Fibroblast of pulmonary artery (primary cell): ENCODE results near the gene IDUA.

Source experiments
- DNase-seq: peaks from one replicate; pipeline ENCODE4 v3.0.0-alpha.2; 2010; ENCODE audit warnings: low read depth
- H3K4me3 ChIP-seq: replicated peaks from 2 replicates; pipeline ENCODE4 v1.5.1; 2011; ENCODE audit warnings: low read depth, mild to moderate bottlenecking, control low read depth, low read length, moderate library complexity
- CTCF ChIP-seq: IDR thresholded peaks from 2 replicates; pipeline ENCODE4 v1.5.1; 2011; ENCODE audit warnings: mild to moderate bottlenecking, control low read depth, low read length, inconsistent platforms; ENCODE audit errors: missing control alignments

IDUA gene

GRCh38 chr4:952881-953573, 33.8 kb upstream of the IDUA start:
- no peak for DNase-seq
- no peak for TF ChIP-seq CTCF
- no peak overlapping the region for H3K4me3 ChIP-seq

- no peak for DNase-seq
- no peak for TF ChIP-seq CTCF
- H3K4me3 ChIP-seq, result no peak overlapping the region
Measured at GRCh38 chr4:953574-953915, 33.3 kb upstream of the IDUA start.

GRCh38 chr4:954211-955020, 32.4 kb upstream of the IDUA start:
- TF ChIP-seq CTCF, result no peak
- no peak overlapping the region for H3K4me3 ChIP-seq
- DNase-seq, result no peak

GRCh38 chr4:955161-955921, 31.5 kb upstream of the IDUA start:
- no peak for DNase-seq
- no peak for TF ChIP-seq CTCF
- H3K4me3 ChIP-seq, result no peak overlapping the region

- DNase-seq, result no peak
- no peak for TF ChIP-seq CTCF
- no peak overlapping the region for H3K4me3 ChIP-seq
Measured at GRCh38 chr4:955931-956381, 30.9 kb upstream of the IDUA start.

- TF ChIP-seq CTCF, result no peak
- no peak overlapping the region for H3K4me3 ChIP-seq
- DNase-seq, result no peak
Measured at GRCh38 chr4:956531-957230, 30.2 kb upstream of the IDUA start.
